K562 treated with DMSO at 1 percent for 12 hours (cell line): ENCODE results near the gene DNMT3L. TPM values are rescaled to one million over a fixed set of nuclear protein-coding genes. Genes with fewer than 3 reads are reported as not detected.

Source experiments
- total RNA-seq: library from RNA; unstranded; fragments of 300-600 nt; gene quantifications from 2 replicates; pipeline ENCODE4 v1.2.3, GENCODE V29; 2022; ENCODE audit not compliant: insufficient read depth

DNMT3L gene
- not detected in 2 replicates for total RNA-seq

GRCh38 chr21:44261675-44262295 is at the start of gene DNMT3L:
Gene DNMT3L, minus strand, starts transcription at chr21:44261897. Its CDS starts 638 bp downstream, at chr21:44261259.

GRCh38 chr21:44299458-44300261 is 38.0 kb upstream of the DNMT3L start, which contains the start of gene PFKL:
Gene PFKL, plus strand, starts transcription at chr21:44300053. Its CDS starts 53 bp downstream, at chr21:44300106.

GRCh38 chr21:44285138-44285992 is 23.7 kb upstream of the DNMT3L start, which contains the start of gene AIRE:
Gene AIRE, plus strand, starts transcription at chr21:44285876. Its CDS starts 131 bp downstream, at chr21:44286007.

GRCh38 chr21:44240842-44241241 is 20.9 kb downstream of the DNMT3L start, which contains the start of gene ICOSLG:
Gene ICOSLG, minus strand, starts transcription at chr21:44240943. Its CDS starts 126 bp downstream, at chr21:44240817.

Other genes with a start within 250 kb of the DNMT3L start
- gene TRAPPC10, start 249.6 kb downstream of the DNMT3L start, total RNA-seq = 7.0 and 26.1 TPM in 2 replicates
- gene PWP2, start 154.5 kb downstream of the DNMT3L start, total RNA-seq = 11.3 and 18.7 TPM in 2 replicates
- gene GATD3, start 128.2 kb downstream of the DNMT3L start, total RNA-seq = 46.0 and 46.1 TPM in 2 replicates
- 2.7 and 7.6 TPM in 2 replicates for gene ICOSLG, start 21.0 kb downstream of the DNMT3L start, total RNA-seq
- gene AIRE, start 24.0 kb upstream of the DNMT3L start, total RNA-seq = not detected in 2 replicates
- gene PFKL, start 38.2 kb upstream of the DNMT3L start, total RNA-seq = 110 and 116 TPM in 2 replicates
- 16.6 and 20.3 TPM in 2 replicates for gene CFAP410, start 77.5 kb upstream of the DNMT3L start, total RNA-seq
- gene TRPM2, start 91.7 kb upstream of the DNMT3L start, total RNA-seq = 3.7 and 5.5 TPM in 2 replicates
- not detected in 2 replicates for gene LRRC3, start 193.6 kb upstream of the DNMT3L start, total RNA-seq